GM23248 (cell line): ENCODE results near the gene STOX1.

ENCODE experiments used
- EZH2 ChIP-seq: fragments of 200-600 bp; sonication (generic); IDR thresholded peaks from 2 replicates; pipeline ENCODE4 v1.6.1; 2018; ENCODE audit warnings: antibody characterized with exemption, mild to moderate bottlenecking; ENCODE audit not compliant: insufficient read depth, poor library complexity, severe bottlenecking
- EZH2phosphoT487 ChIP-seq: fragments of 200-600 bp; sonication (generic); IDR thresholded peaks from 2 replicates; pipeline ENCODE4 v1.6.1; 2018; ENCODE audit warnings: antibody characterized with exemption, moderate library complexity, mild to moderate bottlenecking, low read depth; ENCODE audit not compliant: insufficient read depth

DNA sequence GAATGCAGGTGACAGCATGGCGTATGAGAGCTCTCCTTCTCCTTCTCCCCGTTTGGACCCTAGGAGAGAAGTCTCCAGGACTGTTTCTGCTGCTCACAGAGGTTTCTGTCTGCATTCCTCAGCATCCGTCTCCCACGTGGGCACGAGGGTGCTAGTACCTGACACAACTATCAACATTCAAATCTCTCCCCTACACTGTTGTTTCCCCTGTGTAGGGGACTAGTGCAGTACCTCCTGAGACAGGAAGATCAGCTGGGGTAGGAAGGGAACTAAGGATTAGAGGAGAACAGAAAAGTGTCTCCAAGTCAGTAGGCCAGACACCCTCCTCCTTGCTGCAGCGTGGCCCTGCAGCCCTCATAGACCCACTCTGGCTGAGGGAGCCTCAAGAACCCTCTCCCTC lies 29.0 kb downstream of the STOX1 start:
- TF ChIP-seq EZH2phosphoT487 (no peak), EZH2 (no peak)
